ENCODE measurements around the gene SLC25A21.
"Not testable (repeated sequence)": the region's sequence is repeated elsewhere in the genome, so short reads cannot be mapped to it uniquely, and the experiment has no call there.

SLC25A21 gene

DNA sequence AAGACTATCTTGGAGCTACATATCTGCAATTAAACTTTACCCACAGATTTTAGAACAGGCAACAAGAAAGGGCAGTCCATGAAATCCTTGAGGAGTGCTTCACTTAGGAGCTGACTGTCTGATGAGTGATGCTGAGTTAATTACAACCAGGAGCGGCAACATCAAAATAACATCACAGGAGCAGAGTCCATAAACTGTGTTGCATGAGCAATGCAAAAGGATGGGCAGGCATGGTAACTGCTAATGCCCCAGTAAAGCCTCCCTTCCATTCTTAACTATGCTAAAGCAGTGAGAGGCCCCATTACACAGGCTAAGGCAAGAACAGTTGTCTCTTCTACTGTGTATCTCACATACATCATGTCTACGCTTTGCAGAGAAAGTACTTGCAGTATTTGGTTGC, 354.2 kb downstream of the SLC25A21 start:
- H3K27ac ChIP-seq: no peak overlapping the region
- no peak overlapping the region for H3K4me3 ChIP-seq

DNA sequence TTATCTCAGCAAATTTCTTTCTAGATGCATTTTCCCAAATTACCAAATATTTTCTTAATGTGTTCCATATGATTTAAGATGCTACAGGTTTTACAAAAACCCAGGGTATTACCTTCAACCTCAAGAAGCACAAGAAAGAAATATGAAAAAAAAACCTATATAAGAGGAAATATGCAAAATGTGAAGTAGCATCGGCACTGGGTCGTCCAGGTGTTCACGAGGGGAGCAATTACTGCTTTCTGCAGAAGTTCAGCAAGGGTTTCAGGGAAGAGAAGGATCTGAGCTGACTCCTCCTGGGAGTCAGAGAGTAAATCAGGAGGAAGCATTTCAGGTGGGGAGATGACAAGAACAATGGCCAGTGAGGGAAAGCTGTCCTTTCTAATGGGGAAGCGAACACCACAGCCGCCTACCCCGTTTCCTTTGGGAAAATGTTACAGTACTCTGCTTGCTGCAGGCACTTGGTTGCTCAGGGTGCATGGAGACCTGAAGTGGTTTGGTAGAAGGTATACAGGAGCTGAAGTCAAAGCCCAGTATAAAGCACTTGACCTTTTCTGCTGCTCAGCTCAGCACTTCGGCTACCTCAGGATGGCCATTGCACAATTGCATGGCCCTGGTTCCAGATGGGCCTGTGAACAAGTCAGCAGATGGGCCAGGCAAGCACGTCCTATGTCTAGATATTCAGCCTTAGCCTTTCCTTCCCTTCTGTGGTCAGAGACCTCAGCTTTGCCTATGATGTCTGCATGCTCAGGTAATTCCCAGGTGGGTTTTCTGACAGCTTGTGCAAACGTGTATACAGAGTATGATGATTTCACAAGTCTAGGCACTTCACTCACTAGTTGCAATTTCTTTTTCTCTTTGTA, 355.1 kb downstream of the SLC25A21 start:
- Histone ChIP-seq H3K4me3 (no peak overlapping the region), H3K27ac (no peak overlapping the region)

DNA sequence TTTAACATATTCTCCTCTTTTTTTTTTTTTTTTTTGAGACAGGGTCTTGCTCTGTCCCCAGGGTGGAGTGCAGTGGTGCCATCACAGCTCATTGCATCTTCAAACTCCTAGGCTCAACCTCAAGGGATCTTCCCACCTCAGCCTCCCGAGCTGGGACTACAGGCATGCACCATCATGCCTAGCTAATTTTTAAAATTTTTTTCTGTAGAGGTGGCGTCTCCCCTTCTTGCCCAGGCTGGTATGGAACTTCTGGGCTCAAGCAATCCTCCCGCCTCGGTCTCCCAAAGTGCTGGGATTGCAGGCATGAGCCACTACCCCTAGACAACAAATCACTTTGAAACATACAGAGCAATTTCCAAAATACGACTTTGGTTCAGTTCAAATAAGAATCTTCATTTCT, 355.9 kb downstream of the SLC25A21 start:
- Histone ChIP-seq H3K27ac (no peak overlapping the region), H3K4me3 (no peak overlapping the region)

DNA sequence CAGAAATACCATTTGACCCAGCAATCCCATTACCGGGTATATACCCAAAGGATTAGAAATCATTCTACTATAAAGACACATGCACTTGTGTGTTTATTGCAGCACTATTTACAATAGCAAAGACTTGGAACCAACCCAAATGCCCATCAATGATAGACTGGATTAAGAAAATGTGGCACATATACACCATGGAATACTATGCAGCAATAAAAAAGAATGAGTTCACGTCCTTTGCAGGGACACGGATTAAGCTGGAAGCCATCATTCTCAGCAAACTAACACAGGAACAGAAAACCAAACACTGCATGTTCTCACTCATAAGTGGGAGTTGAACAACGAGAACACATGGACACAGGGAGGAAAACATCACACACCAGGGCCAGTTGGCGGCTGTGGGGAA, 357.6 kb downstream of the SLC25A21 start:
- not testable (repeated sequence) for H3K4me3 ChIP-seq

DNA sequence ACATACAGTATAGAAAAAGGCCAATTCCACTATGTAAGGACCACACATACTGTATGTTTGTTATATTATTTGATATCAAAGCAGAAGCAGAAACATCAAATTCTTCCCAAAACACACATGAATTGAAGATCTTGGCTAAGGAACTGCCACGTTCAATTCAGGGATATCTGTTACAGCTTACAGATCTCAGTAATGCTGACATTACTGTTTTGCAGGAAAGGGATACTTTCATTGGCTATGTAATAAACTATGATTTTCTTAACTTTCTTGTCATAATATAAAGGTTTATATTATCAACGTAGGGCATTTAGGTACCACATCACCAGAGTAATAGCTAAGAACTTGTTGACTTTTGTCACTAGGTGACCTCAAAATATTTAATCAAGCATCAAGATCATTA, 362.2 kb downstream of the SLC25A21 start:
- H3K27ac ChIP-seq: no peak overlapping the region
- H3K4me3 ChIP-seq: no peak overlapping the region

More for the DNA sequence above, 357.6 kb downstream of the SLC25A21 start:
- H3K27ac ChIP-seq: not testable (repeated sequence)

DNA sequence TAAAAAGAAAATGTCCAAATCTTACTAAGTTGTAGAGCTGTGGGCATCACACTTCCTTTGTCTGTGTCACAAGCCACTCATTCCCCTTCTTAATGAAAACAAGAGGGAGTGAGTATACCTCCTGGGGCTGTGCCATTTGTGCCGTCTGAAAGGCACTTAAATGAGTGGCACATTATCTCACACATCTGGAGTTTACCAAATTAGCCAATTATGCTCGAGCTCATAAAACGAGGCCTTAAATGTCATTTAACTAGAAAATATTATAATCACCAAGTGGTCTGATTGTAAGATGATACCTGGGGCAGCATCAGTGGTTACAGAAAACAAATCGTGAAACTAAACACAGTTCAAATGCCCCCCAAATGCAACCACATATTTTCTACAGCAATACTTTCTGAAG, 364.7 kb downstream of the SLC25A21 start:
- no peak overlapping the region for H3K27ac ChIP-seq
- no peak overlapping the region for H3K4me3 ChIP-seq

DNA sequence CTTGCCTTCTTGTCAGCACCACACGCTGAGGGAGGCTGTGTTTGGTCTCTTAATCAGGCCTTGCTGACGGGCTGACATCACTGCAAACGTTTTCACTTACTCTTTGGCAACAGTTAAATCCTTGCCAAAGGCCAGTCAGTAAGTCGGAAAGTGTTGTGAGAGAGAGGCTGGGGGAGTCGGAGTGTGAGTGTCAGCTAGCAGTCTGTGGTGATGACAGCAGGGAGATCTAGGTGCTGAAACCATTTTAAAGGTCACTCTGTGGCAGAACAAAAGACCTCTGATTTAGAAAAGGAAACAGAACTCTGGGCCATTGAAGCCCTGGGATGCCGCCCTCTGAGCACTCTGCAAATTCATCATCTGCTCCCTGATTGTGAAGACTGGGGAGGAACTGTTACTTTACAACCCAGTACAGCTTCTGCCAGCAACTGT, 367.3 kb downstream of the SLC25A21 start:
- Histone ChIP-seq H3K27ac (no peak overlapping the region), H3K4me3 (no peak overlapping the region)

DNA sequence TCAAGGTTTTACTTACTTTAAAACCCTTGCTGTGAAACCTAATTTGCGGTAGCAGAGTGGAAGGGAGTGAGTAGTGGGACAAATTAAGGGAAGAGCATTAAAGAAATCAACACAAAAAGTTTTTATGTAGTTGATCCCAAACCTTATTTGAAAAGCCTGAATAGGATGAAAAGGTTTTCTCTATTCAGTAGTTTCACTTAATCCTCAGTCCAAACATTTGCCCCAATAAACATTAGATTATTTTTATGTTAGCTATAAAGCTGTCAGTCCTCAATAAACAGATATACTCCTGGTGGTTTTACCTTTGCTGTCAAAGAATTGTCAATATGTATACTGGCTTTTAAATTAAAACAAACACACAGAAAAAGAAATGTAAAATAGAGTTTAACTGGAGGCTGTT, 374.8 kb downstream of the SLC25A21 start:
- H3K27ac ChIP-seq: no peak overlapping the region
- no peak overlapping the region for H3K4me3 ChIP-seq

DNA sequence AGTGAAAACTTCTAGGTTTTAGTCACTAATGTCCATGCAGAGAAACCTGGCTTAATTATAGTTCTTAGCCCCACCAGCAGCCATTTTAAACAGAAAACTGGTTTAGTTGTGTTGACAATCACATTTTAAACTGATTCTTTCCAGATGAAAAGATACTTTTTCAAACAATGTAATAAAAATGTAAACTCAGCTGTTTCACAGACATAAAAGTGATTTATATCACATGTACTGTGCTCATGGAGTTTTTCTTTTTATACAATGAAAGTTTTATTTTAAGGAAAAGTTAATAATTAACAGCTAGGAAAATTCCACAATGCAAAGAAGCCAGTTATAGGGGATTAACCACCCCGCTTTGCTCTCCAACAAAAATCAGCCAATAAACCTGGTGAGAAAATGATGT, 381.0 kb downstream of the SLC25A21 start:
- Histone ChIP-seq H3K27ac (no peak overlapping the region), H3K4me3 (no peak overlapping the region)

DNA sequence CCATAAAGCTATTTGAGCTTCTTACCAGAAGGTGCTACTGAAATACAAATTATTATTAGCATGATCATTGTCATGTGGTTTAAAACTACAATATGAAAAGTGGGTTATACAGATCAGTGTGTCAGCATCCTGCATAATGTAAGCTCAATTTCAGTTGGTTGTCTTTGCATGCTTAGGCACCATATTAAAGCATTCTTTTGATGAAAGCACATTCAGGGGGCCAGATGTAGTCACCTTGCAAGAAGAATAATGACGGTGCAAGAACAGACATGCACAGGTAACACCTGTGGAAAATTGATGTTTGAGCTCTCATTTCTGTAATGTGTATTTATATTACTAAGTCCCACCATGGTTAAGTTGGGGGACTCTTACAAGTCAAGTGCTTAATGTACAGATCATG, 386.9 kb downstream of the SLC25A21 start:
- no peak overlapping the region for H3K4me3 ChIP-seq
- no peak overlapping the region for H3K27ac ChIP-seq

DNA sequence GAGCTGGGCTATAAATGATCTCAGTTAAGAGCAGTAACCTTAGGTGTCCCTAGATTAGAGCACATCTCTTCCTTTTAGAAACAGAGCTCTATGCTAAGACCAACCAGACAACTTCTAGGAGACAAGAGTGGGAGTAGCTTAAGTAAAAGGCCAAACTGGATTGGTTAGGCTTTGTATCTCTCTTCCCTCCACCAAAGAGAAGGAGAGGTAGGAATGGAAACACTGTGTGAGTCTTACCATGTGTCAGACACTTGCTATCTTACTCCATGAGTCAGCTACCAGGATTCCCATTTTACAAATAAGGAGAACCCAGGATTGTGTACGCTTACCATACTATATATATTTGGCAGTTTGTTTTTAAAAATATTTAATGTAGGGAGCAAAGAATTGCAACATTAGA, 387.9 kb downstream of the SLC25A21 start:
- H3K27ac ChIP-seq: no peak overlapping the region
- H3K4me3 ChIP-seq: no peak overlapping the region

DNA sequence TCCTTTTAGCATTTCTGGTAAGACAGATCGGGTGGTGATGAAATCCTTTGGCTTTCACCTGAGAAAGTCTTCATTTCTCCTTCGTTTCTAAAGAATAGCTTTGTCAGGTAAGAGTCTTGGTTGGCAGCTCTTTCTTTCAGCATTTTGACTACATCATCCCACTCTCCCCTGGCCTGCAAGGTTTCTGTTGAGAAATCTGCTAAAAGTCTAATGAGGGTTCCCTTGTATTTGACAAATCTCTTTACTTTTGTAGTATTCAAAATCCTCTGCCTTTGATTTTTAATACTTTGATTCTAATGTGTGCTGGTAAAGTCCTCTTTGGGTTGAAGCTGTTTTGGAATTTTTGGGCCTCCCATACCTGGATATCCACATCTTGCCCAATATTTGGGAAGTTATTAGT, 390.5 kb downstream of the SLC25A21 start:
- H3K27ac ChIP-seq: no peak overlapping the region

DNA sequence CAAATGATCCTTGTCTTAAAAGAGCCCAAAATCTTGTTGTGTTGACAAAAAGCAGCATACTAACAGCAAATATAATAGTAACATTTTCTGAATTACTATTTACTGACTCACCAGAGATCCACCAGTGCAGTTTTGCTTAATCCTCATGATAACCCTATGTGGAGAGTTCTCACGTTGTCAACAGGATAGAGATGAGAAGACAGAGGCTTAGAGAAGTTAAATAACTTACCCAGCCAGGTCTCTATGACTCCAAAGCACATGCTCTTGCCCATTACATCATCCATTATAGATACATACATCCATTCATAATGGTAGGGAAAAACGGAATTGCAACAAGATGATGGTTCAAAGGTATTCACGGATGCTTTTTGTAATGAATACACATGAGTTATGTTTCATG, 398.8 kb downstream of the SLC25A21 start:
- no peak overlapping the region for H3K4me3 ChIP-seq
- no peak overlapping the region for H3K27ac ChIP-seq

More for the DNA sequence above, 390.5 kb downstream of the SLC25A21 start:
- no peak overlapping the region for H3K4me3 ChIP-seq

DNA sequence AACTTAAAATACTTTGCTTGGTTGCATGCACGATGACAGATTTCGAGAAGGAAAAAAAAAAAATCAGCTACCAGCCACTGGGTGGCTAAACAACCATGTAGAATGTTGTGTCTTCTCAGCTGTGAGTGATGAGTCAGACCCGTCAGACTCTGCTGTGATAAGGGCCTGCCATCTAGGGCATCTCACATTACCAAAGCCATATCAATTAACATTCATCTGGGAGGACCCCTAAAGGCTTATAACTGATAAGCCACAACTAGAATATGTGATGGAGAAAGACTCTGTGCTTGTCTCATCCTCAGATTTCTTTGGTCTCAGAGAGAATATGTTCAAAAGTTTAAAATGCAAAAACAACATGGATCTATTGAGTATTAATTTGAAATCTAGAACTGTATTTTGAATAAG, 399.3 kb downstream of the SLC25A21 start:
- H3K4me3 ChIP-seq: no peak overlapping the region
- no peak overlapping the region for H3K27ac ChIP-seq

DNA sequence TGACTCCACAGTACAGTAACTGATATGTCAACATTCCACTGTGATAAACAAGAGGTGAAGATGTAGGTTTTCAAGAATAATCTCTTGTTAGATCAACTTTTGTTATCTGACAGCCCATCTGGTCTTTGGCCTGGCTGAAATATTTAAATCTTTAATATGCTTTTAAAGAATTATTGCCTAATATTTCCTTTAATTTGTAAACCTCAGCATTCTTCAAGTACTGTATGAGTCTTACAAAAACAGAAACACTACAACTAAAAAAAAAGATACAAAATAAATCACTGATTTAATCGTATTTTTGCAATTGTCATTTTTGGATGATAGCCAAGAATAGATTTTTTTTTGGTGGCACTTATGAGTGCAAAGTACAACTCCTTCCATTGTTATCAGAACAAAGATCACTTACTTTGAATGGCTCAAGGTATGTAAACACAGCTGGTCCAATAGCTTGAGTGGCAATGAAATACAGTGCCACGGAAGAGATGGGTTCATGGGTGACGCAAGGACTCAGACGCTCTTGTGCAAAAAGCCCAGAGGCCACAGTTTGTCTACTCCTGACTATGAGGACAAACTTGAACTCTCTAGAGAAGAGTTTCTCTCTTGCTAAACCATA, 401.3 kb downstream of the SLC25A21 start:
- Histone ChIP-seq H3K4me3 (no peak overlapping the region), H3K27ac (no peak overlapping the region)

DNA sequence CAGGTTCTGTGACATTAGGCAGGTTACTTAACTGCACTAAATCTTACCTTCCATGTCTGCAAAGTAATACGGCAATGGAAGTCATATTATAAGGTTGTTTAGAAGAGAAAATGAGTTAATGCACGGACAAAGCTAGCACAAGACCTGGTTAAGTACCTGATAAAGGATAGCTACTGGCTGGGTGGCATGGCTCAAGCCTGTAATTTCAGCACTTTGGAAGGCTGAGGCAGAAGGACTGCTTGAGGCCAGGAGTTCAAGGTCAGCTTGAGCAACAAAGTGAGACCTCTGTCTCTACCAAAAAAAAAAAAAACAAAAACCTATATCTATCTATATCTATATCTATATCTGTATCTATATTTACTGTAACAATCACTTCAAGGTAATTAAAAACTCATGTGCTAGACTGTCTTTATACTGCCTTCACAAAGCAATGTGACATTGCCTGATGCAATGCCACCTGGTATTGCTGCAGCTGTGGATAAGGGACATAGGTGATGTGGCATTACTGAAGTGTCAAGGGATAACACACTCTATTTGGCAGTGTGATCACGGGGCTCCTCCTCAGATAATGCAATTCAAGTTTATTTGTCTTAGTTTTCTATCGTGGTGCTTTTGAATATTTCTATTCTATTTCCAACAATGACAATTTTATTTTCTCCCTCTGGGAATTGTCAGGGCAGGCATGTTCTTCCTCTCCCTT, 403.6 kb downstream of the SLC25A21 start:
- no peak overlapping the region for H3K4me3 ChIP-seq
- H3K27ac ChIP-seq: no peak overlapping the region

DNA sequence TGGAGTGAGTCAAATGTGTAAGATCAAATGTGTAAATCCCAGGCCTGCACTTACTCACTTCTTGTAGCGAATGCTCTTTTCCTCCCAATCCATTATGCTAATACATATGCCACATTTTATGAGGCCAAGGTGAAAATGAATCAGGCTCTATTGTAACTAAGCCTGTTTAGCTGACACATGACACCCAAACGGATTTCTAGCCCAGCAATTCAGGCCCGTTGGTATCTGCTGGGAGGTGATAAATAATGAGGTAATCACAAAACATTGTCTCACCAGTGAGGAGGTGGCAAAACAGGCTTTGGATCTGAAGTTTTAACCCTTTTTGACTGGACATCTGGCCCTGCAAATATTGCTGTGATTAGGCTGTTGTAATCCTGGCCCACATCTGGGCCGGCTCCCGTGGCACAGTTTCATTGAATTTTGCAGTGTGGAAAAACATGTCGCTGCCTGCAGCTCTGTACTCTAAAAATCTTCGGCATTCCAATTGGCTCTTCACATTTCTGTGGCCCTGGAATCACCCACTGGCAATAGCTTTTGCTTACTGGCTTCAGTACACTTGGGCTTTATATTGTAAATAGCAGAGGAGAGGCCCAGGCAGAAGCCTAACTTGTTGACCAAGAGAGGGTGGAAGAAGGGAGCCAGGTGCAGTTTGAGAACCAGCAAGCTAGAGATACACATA, 404.7 kb downstream of the SLC25A21 start:
- H3K27ac ChIP-seq: peak overlapping the region in 2 of 21 experiments; percentile 20 to 30

DNA sequence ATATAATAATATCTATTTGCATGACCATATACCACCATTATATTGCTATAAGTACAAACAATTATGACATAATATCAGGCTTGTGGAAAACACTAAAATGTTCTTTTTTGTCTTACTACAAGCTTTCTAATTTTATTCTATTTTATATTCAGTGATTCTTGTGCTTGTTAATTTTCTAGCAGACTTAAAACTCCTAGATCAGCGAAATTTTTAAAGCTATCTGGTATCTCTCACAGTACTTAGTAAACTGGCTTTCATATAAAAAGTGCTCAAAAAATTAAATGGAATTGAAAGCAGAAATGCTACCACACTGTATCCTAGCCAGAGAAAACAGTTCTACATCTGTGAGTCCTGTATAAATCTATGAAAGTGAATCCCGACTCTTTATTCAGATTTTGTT, 405.4 kb downstream of the SLC25A21 start:
- peak overlapping the region in 1 of 21 experiments; percentile 30 for H3K27ac ChIP-seq
- no peak overlapping the region for H3K4me3 ChIP-seq

More for the DNA sequence above, 404.7 kb downstream of the SLC25A21 start:
- no peak overlapping the region for H3K4me3 ChIP-seq

DNA sequence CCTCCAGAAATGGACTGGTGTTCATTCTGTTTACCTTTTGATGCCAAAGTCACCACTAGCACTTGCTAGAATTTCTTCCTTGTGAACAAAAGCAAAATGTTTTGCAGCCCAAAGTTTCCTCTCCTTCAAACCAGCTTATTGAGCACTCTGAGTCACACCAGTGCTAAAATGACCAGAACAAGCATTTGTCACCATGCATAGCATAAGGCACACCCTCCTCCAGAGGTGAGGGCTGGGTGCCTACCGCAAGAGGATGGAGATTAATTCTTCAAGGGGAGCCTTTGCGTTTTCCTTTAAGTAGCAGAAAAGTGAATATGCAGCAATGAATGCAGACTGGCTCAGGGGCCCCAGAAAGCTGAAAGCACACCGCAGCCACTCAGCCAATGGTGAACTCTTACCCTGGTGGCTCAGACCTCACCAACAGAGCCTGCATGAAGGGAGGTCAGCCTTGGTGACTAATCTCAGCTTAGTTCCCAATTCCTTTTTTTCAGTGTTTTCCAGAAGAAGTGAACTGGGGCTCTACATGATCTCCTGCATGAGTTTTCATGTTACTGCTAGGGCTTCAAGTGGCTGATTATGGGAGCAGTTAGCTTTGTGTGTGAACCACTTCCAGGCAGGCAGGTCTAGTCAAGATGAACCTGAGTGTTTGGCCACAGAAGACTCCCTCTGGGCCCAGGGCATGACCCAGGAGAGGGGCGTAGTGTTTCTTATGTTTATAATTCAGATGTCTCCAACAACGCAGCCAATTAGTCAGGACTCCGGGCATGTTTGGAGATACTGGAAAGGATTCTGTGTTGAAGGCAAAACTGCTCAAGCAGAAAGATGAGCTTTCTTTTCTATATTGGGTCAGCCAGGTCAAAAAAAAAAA, 414.4 kb downstream of the SLC25A21 start:
- Histone ChIP-seq H3K4me3 (no peak overlapping the region), H3K27ac (no peak overlapping the region)

Measured in skin epidermis (tissue), 12 donors.